ENCODE results near the gene ST14.

ST14 gene

DNA sequence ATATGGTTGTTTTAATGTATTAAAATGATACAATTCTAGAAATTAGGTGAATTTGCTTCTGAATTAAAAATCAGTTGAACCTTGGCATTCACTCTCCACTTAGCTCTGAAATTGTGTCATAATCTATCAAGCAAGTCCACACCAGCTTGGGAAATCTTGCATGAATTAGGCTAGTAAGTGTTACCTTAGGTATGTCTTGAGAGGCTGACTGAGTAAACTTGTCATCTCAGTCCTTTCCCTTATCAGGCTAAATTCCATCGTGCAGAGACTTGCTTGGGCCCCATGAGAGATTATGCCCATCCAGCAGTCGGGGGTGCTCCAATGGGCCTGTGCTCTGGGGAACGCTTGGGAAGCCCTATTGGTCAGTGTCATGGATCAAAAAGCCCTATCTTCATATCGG lies 33.9 kb upstream of the ST14 start:
- no peak for DNase-seq (ENCODE audit: low spot score)
- TF ChIP-seq, protein P1, sequence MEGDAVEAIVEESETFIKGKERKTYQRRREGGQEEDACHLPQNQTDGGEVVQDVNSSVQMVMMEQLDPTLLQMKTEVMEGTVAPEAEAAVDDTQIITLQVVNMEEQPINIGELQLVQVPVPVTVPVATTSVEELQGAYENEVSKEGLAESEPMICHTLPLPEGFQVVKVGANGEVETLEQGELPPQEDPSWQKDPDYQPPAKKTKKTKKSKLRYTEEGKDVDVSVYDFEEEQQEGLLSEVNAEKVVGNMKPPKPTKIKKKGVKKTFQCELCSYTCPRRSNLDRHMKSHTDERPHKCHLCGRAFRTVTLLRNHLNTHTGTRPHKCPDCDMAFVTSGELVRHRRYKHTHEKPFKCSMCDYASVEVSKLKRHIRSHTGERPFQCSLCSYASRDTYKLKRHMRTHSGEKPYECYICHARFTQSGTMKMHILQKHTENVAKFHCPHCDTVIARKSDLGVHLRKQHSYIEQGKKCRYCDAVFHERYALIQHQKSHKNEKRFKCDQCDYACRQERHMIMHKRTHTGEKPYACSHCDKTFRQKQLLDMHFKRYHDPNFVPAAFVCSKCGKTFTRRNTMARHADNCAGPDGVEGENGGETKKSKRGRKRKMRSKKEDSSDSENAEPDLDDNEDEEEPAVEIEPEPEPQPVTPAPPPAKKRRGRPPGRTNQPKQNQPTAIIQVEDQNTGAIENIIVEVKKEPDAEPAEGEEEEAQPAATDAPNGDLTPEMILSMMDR (IDR thresholded peaks at IDR 0.05; ENCODE audit: extremely low read depth, missing control alignments) = no peak

DNA sequence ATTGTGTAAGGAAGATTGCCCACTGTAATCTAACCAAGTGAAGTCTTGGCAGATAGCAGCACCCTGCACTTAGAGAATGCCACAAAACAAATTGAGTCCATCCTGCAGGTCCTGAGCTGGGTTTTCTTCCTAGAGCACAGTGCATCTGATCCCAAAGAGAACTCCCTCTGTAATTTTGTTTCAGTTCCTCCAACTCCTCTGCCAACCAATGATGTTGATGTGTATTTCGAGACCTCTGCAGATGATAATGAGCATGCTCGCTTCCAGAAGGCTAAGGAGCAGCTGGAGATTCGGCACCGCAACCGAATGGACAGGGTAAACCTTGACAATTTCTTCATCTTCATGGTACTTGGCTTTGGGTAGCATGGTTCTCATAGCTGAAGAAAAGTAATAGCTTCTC lies 33.1 kb upstream of the ST14 start:
- TF ChIP-seq, protein P1 (IDR thresholded peaks at IDR 0.05; ENCODE audit: extremely low read depth, missing control alignments) = no peak
- no peak for DNase-seq (ENCODE audit: low spot score)

DNA sequence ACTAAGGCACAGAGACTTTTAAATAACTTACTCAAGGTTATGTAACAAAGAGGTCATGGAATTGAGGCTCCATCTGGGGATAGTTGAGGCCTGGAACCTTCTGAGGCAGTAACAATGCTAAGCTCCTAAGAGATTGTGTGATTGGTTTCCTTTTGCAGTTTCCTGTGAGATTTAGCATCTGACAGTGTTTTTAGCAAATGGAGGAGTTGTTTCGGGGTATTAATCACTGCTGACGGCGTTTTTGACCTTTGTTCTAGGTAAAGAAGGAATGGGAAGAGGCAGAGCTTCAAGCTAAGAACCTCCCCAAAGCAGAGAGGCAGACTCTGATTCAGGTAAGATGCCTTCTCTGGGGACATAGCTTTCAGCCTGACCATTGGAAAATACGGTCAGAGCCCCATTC lies 32.1 kb upstream of the ST14 start:
- DNase-seq (ENCODE audit: low spot score) = no peak
- TF ChIP-seq, protein P1 (IDR thresholded peaks at IDR 0.05; ENCODE audit: extremely low read depth, missing control alignments) = no peak

DNA sequence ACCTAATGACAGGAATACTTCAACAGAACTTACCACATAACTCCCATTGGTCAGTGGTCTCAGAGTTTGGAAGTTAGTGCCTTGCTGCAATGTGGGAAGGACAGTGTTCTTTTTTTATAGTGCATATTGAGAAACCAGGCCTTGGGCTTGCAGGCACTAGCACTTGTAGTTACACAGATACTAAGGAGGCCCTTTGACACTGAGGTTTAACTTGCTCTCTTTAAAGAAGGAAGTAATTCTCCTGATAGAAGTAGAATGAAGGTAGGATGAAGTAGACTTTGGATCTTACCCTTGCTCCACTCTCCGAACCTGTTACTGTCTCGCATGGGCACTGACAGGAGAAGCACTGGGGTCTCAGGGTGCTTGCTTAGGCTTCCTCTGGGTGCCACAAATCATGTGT lies 31.0 kb upstream of the ST14 start:
- no peak for DNase-seq (ENCODE audit: low spot score)
- TF ChIP-seq, protein P1 (IDR thresholded peaks at IDR 0.05; ENCODE audit: extremely low read depth, missing control alignments) = no peak

DNA sequence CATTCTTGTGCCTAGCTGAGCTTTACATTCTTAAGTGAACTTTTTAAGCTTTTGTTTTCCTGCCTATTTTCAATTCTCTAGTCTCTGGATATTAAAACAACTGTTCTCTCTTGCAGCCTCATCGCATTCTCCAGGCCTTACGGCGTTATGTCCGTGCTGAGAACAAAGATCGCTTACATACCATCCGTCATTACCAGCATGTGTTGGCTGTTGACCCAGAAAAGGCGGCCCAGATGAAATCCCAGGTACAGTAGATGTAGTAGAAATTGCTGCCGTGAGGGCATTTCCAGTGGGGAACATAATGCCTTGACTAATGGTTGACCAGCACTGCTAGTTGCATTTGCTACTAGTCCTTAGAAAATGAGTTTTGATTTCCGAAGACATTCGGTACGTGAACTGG lies 29.7 kb upstream of the ST14 start:
- DNase-seq (ENCODE audit: low spot score) = no peak
- TF ChIP-seq, protein P1 (IDR thresholded peaks at IDR 0.05; ENCODE audit: extremely low read depth, missing control alignments) = no peak

DNA sequence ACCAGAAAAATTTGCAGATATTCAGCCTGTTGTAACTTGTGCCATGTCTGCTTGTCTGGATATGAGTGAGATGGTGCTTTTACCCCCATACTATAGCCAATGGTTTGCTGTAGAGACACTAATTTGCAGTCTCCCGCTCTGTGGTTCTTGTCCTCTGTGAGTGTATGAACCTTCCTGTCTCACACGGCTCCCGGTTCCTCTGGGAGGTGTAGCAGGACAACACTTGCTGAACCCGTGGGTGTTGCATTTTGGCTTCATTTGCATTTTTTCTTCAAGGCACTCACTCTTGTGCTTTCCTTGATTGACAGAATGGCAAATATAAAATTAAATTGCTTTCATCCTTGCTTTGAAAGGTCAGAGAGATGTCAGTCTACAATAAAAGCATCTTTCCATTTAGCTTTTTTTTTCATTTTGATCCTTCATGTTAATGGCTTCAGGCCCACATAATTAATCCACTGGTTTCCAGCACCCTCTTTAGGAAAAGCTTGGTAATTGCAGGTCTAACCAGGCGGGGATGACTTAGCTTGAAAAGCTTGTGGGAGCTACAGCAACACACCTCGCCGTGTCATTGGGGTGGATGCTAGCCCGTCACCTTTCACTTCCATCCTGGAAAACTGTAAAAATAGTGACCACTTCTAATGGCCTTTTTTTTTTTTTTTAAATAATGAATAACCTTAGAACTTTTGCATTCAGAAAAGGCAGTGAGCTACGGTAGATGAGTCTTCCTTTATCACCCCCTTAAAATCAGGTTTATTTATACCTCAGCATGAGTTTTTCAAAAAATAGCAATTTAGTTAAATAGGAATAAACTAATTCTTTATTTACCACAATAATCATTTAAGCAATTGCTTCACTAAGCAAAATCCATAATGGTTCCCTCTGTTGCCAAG lies 27.4 kb upstream of the ST14 start:
- DNase-seq (ENCODE audit: low spot score) = peak; percentile 74
- TF ChIP-seq, protein P1 (IDR thresholded peaks at IDR 0.05; ENCODE audit: extremely low read depth, missing control alignments) = peak; percentile 56

DNA sequence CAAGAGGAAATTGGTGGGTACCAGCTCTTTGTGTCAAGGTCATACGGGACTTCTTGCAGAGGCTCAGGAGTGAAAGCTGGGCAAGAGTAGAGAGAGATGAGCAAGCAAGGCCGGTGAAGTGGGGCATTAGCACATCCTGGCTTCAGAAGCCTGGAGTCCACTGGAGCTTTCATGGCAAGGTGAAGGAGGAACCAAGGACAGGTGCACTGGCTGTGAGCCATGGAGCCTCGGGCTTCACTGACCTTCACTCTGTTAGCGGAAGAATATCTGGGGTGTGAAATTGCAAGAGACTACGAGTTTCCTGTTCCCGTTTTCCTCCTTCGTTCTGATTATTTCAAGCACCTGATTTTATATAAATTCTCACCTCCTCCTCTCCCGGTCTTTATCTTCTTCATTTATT lies 25.9 kb upstream of the ST14 start:
- TF ChIP-seq, protein P1 (IDR thresholded peaks at IDR 0.05; ENCODE audit: extremely low read depth, missing control alignments) = no peak
- DNase-seq (ENCODE audit: low spot score) = no peak

All from GM20000 (cell line).